H1 (cell line): Measurements from ENCODE around the gene PALM. TPM values are rescaled to one million over a fixed set of nuclear protein-coding genes. Genes with fewer than 3 reads are reported as not detected.

ENCODE experiments used
- CTCF ChIA-PET: fragments of 300-600 bp; sonication (Branson Sonifier 250); formaldehyde crosslinking; loops from one replicate; lab custom pipeline; 2021; ENCODE audit not compliant: partially characterized antibody; lab: Charles Lee
- POLR2A ChIA-PET: fragments of 300-600 bp; sonication (Branson Sonifier 250); formaldehyde crosslinking; loops from one replicate; lab custom pipeline; 2021; ENCODE audit warnings: inconsistent platforms; ENCODE audit not compliant: partially characterized antibody; lab: Charles Lee
- DNase-seq, 2 experiments: peaks; one replicate each; pipeline versions ENCODE4 v3.0.0 to v3.0.0-alpha.2; 2010 to 2022; ENCODE audit warnings: low spot score in 2 of 2, low read depth in 1 of 2, mixed read lengths in 1 of 2
- FAIRE-seq: peaks from 2 replicates; lab custom pipeline; 2011; peaks lifted over from hg19 to GRCh38; lab: Jason Lieb, UNC
- H2AFZ ChIP-seq: 2 replicates; pipeline ENCODE4 v1.8.1; 2012; ENCODE audit warnings: low read length, inconsistent platforms
- H2AK5ac ChIP-seq: 2 replicates; pipeline ENCODE4 v1.6.1; 2013; ENCODE audit warnings: low read depth, low read length
- H2BK120ac ChIP-seq: replicated peaks from 2 replicates; pipeline ENCODE3; 2013; ENCODE audit warnings: low read depth, low read length, inconsistent platforms
- H2BK12ac ChIP-seq: 2 replicates; pipeline ENCODE4 v1.6.1; 2013; ENCODE audit warnings: low read depth, low read length
- H2BK15ac ChIP-seq: 2 replicates; pipeline ENCODE4 v1.6.1; 2013; ENCODE audit warnings: low read length
- H2BK20ac ChIP-seq: 2 replicates; pipeline ENCODE4 v1.6.1; 2013; ENCODE audit warnings: low read length
- H2BK5ac ChIP-seq: 2 replicates; pipeline ENCODE4 v1.6.1; 2013; ENCODE audit warnings: low read depth, low read length
- H3K14ac ChIP-seq: 2 replicates; pipeline ENCODE4 v1.6.1; 2013; ENCODE audit warnings: inconsistent platforms; ENCODE audit not compliant: insufficient read length
- H3K18ac ChIP-seq: 2 replicates; pipeline ENCODE4 v1.6.1; 2013; ENCODE audit warnings: low read length; ENCODE audit errors: extremely low read depth
- H3K23ac ChIP-seq: 2 replicates; pipeline ENCODE4 v1.6.1; 2013; ENCODE audit warnings: inconsistent platforms; ENCODE audit not compliant: insufficient read length
- H3K23me2 ChIP-seq: 2 replicates; pipeline ENCODE4 v1.6.1; 2013; ENCODE audit warnings: low read depth, low read length
- H3K27ac ChIP-seq: 2 replicates; pipeline ENCODE4 v1.6.1; 2011; ENCODE audit warnings: low read depth, low read length, inconsistent platforms
- H3K27me3 ChIP-seq, 4 experiments: replicated peaks in 1 of 4; 1 replicate in 1 of 4; 2 replicates in 3 of 4; pipeline versions ENCODE4 v1.6.1 to v1.8.1; 2011 to 2013; ENCODE audit warnings: low read length in 3 of 4, mild to moderate bottlenecking in 3 of 4, inconsistent platforms in 2 of 4, mixed read lengths in 2 of 4, moderate library complexity in 1 of 4; ENCODE audit not compliant: control insufficient read depth in 3 of 4, insufficient read depth in 3 of 4; ENCODE audit errors: extremely low read depth in 1 of 4
- H3K36me3 ChIP-seq, 4 experiments: 2 replicates each; pipeline versions ENCODE4 v1.6.1 to v1.8.1; 2011 to 2013; ENCODE audit warnings: mild to moderate bottlenecking in 4 of 4, low read length in 3 of 4, moderate library complexity in 2 of 4, control low read depth in 1 of 4, inconsistent platforms in 1 of 4; ENCODE audit not compliant: insufficient read depth in 4 of 4, control insufficient read depth in 2 of 4
- H3K4ac ChIP-seq: replicated peaks from 2 replicates; pipeline ENCODE3; 2013; ENCODE audit warnings: low read length, low read depth, mixed read lengths, inconsistent platforms; ENCODE audit not compliant: insufficient read length
- H3K4me1 ChIP-seq, 4 experiments: replicated peaks in 1 of 4; 1 replicate in 1 of 4; 2 replicates in 3 of 4; pipeline versions ENCODE4 v1.6.1 to v1.8.1; 2011 to 2013; ENCODE audit warnings: low read length in 3 of 4, inconsistent platforms in 2 of 4, mixed read lengths in 1 of 4; ENCODE audit not compliant: insufficient read depth in 4 of 4, control insufficient read depth in 3 of 4
- H3K4me2 ChIP-seq, 2 experiments: 2 replicates each; pipeline versions ENCODE4 v1.6.1 to v1.8.1; 2011 to 2013; ENCODE audit warnings: low read depth in 2 of 2, low read length in 2 of 2, control low read depth in 1 of 2, inconsistent platforms in 1 of 2, mild to moderate bottlenecking in 1 of 2; ENCODE audit not compliant: insufficient read depth in 1 of 2
- H3K4me3 ChIP-seq, 4 experiments: fragments of 200-600, 300-600 bp in 1 of 4; sonication (generic), shearing (Covaris generic), sonication (Bioruptor Twin) in 1 of 4; 2 replicates each; pipeline versions ENCODE4 v1.5.1 to v1.8.1; 2011 to 2016; ENCODE audit warnings: low read length in 4 of 4, low read depth in 3 of 4, control low read depth in 2 of 4, inconsistent platforms in 2 of 4, mild to moderate bottlenecking in 2 of 4, mixed read lengths in 1 of 4, moderate library complexity in 1 of 4; ENCODE audit not compliant: insufficient read depth in 2 of 4; ENCODE audit errors: extremely low read depth in 1 of 4
- H3K56ac ChIP-seq: replicated peaks from 2 replicates; pipeline ENCODE3; 2013; ENCODE audit warnings: low read depth, mild to moderate bottlenecking, mixed read lengths, low read length, inconsistent platforms; ENCODE audit not compliant: insufficient read length
- H3K79me1 ChIP-seq: 2 replicates; pipeline ENCODE4 v1.6.1; 2013; ENCODE audit warnings: low read depth, low read length, control low read depth
- H3K79me2 ChIP-seq, 2 experiments: 2 replicates each; pipeline versions ENCODE4 v1.6.1 to v1.8.1; 2012 to 2013; ENCODE audit warnings: low read length in 2 of 2, mild to moderate bottlenecking in 2 of 2, inconsistent platforms in 1 of 2; ENCODE audit not compliant: insufficient read depth in 2 of 2, control insufficient read depth in 1 of 2
- H3K9ac ChIP-seq, 4 experiments: replicated peaks in 1 of 4; 1 replicate in 1 of 4; 2 replicates in 3 of 4; pipeline versions ENCODE4 v1.6.1 to v1.8.1; 2011 to 2013; ENCODE audit warnings: low read depth in 3 of 4, low read length in 3 of 4, control low read depth in 2 of 4, mild to moderate bottlenecking in 2 of 4, moderate library complexity in 2 of 4, inconsistent platforms in 1 of 4; ENCODE audit errors: extremely low read depth in 1 of 4
- H3K9me3 ChIP-seq, 2 experiments: 2 replicates each; pipeline versions ENCODE4 v1.6.1 to v1.8.1; 2012 to 2013; ENCODE audit warnings: mild to moderate bottlenecking in 2 of 2, moderate library complexity in 2 of 2, control low read depth in 1 of 2, inconsistent platforms in 1 of 2, low read depth in 1 of 2, low read length in 1 of 2, mixed read lengths in 1 of 2; ENCODE audit not compliant: insufficient read depth in 2 of 2
- H4K20me1 ChIP-seq, 2 experiments: replicated peaks in 1 of 2; 2 replicates each; pipeline versions ENCODE3 to v1.8.1; 2011 to 2013; ENCODE audit warnings: inconsistent platforms in 2 of 2, low read length in 2 of 2, mild to moderate bottlenecking in 1 of 2; ENCODE audit not compliant: insufficient read depth in 2 of 2, control insufficient read depth in 1 of 2
- H4K5ac ChIP-seq: 2 replicates; pipeline ENCODE4 v1.6.1; 2013; ENCODE audit warnings: low read length, low read depth, mixed read lengths, inconsistent platforms; ENCODE audit not compliant: insufficient read length
- H4K8ac ChIP-seq: 2 replicates; pipeline ENCODE4 v1.8.0; 2013; ENCODE audit warnings: mild to moderate bottlenecking, moderate library complexity, low read length, inconsistent platforms; ENCODE audit not compliant: insufficient read depth; ENCODE audit errors: extremely low read depth
- H4K91ac ChIP-seq: replicated peaks from 2 replicates; pipeline ENCODE3; 2013; ENCODE audit warnings: low read length, mixed read lengths, inconsistent platforms; ENCODE audit not compliant: insufficient read length
- BCL11A ChIP-seq, 2 experiments: IDR thresholded peaks; one replicate each; pipeline ENCODE4 v1.6.1; 2011; ENCODE audit warnings: low read depth in 2 of 2, low read length in 2 of 2, mild to moderate bottlenecking in 2 of 2
- POLR2A ChIP-seq, 2 experiments: IDR thresholded peaks; 1 replicate in 1 of 2; 2 replicates in 1 of 2; pipeline ENCODE4 v1.6.1; 2011; ENCODE audit warnings: low read depth in 2 of 2, low read length in 2 of 2, mild to moderate bottlenecking in 2 of 2; ENCODE audit errors: control extremely low read depth in 1 of 2
- SRF ChIP-seq: IDR thresholded peaks from 2 replicates; pipeline ENCODE4 v1.6.1; 2011; ENCODE audit warnings: mild to moderate bottlenecking, low read depth, low read length, moderate library complexity
- TCF12 ChIP-seq: IDR thresholded peaks from 2 replicates; pipeline ENCODE4 v1.6.1; 2011; ENCODE audit warnings: low read depth, mild to moderate bottlenecking, low read length
- WGBS, 2 experiments: shearing (Covaris generic) in 1 of 2; methylation state at CpG; one replicate each; pipeline versions ENCODE4 v1.1.6 to v1.1.7; 2013 to 2015; ENCODE audit warnings: low lambda C conversion rate in 2 of 2, mixed read lengths in 2 of 2, inconsistent platforms in 1 of 2, low coverage in 1 of 2, missing lambda C conversion rate in 1 of 2; ENCODE audit not compliant: insufficient replicate concordance in 2 of 2, insufficient coverage in 1 of 2, insufficient read length in 1 of 2; ENCODE audit errors: extremely low coverage in 1 of 2, missing lambda C conversion rate in 1 of 2; 5-methylcytosine and 5-hydroxymethylcytosine counted together
- polyA plus RNA-seq, 7 experiments: library from polyadenylated mRNA; depleted of rRNA in 3 of 7; stranded (reverse) in 5 of 7; unstranded in 2 of 7; fragments of >200 nt in 5 of 7; fragments of 200-250 nt in 2 of 7; gene quantifications; 1 replicate in 5 of 7; 2 replicates in 1 of 7; 4 replicates in 1 of 7; pipeline versions ENCODE4 v1.2.1 to v1.2.3, GENCODE V29; 2011 to 2013; ENCODE audit warnings: missing spikeins in 2 of 7, mixed read lengths in 2 of 7
- total RNA-seq: library from RNA; stranded (reverse); fragmentation: NEBNext Ultra II Directional; extraction: Animal tissue kit (Norgen Biotek cat#: 25700); gene quantifications from 2 replicates; pipeline ENCODE4 v1.2.1, GENCODE V29; 2021
- TF ChIP-seq, protein P1 (sequence below): IDR thresholded peaks from 2 replicates; pipeline ENCODE4 v1.6.1; 2011; ENCODE audit warnings: low read length, improper control_type of control experiment

The PALM gene
- total and polyA plus RNA-seq, 2 of the 8 experiments (the other 6 are each of a cell fraction or from before 2014, with no cell fraction given): 5.7 to 16.5 TPM

DNA sequence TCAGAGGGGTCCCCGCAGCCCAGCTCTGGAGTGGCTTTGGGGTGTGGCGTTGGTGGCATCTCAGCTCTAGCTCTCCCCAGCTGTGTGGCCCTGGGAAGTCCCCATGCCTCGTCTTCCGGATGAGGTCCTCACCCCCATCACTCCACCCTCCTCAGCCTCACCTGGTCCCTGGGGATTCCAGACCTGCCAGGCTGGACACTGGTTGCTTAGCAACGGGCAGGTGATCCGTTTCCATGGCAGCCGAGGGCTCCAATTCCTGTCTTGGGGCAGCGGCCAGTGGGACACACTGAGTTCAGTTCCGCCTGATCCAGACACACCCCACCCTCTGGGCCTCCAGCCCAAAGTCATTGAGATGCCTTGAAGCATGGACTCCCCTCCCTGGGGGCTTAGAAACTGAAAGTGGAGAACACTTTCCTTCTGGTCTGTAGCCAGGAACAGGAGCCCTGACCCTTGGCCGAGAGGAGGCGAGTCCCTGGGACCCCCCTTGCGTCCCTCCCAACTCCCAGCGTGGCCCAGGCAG is 34.5 kb downstream of the PALM start:
- no peak overlapping the region for H3K4me2 ChIP-seq

More for the DNA sequence above, 34.5 kb downstream of the PALM start:
- H2BK5ac ChIP-seq: no peak overlapping the region
- no peak overlapping the region for H3K56ac ChIP-seq
- no peak overlapping the region for H4K5ac ChIP-seq
- CTCF ChIA-PET: interaction anchor here (0.5 to 2.1 kb wide), 3 partner anchors 10 to 351 kb away, joined by 3 to 10 read pairs (median 3); no protein-coding TSS in a partner anchor
- no peak overlapping the region for H4K8ac ChIP-seq
- no peak overlapping the region for H3K4me3 ChIP-seq
- no peak overlapping the region for H3K9ac ChIP-seq
- FAIRE-seq: no peak
- H3K23me2 ChIP-seq: no peaks in the 10 kb centered on the region
- peaks cover 5 to 14% of the 10 kb centered on the region in 2 experiments; a peak in 2 of 4 replicates for H3K9me3 ChIP-seq
- H3K23ac ChIP-seq: no peak overlapping the region
- H2BK20ac ChIP-seq: no peak overlapping the region
- no peaks in the 10 kb centered on the region for H3K27me3 ChIP-seq
- no peaks in the 10 kb centered on the region for H3K4me1 ChIP-seq
- POLR2A ChIA-PET: no interaction called here
- H3K36me3 ChIP-seq: no peaks in the 10 kb centered on the region
- TF ChIP-seq SRF (no peak), BCL11A (IDR thresholded peaks at IDR 0.05; ENCODE audit: low read depth in 2 of 2, low read length in 2 of 2) (no peak), POLR2A (IDR thresholded peaks at IDR 0.05; ENCODE audit: control extremely low read depth in 1 of 2, low read depth in 2 of 2, low read length in 2 of 2) (no peak), TCF12 (no peak)
- TF ChIP-seq, protein P1, sequence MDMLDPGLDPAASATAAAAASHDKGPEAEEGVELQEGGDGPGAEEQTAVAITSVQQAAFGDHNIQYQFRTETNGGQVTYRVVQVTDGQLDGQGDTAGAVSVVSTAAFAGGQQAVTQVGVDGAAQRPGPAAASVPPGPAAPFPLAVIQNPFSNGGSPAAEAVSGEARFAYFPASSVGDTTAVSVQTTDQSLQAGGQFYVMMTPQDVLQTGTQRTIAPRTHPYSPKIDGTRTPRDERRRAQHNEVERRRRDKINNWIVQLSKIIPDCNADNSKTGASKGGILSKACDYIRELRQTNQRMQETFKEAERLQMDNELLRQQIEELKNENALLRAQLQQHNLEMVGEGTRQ: no peak
- DNase-seq: no peak
- H2AK5ac ChIP-seq: no peak overlapping the region
- no peaks in the 10 kb centered on the region for H3K79me2 ChIP-seq
- no peak overlapping the region for H2AFZ ChIP-seq
- H3K27ac ChIP-seq: no peak overlapping the region
- H3K18ac ChIP-seq: no peak overlapping the region
- H4K20me1 ChIP-seq: peaks cover 0 to 1% of the 10 kb centered on the region in 2 experiments
- H2BK15ac ChIP-seq: no peak overlapping the region
- H3K4ac ChIP-seq: no peak overlapping the region
- no peak overlapping the region for H4K91ac ChIP-seq
- H2BK12ac ChIP-seq: no peak overlapping the region
- H2BK120ac ChIP-seq: no peak overlapping the region
- H3K14ac ChIP-seq: no peak overlapping the region
- no peaks in the 10 kb centered on the region for H3K79me1 ChIP-seq
- 82% methylated on average over 13 of the region's 13 CpGs; no CpG with 5 or more reads in 1 of the 2 experiments for WGBS, 2 experiments
